ENCODE data around the gene KNOP1. TPM values are rescaled to one million over a fixed set of nuclear protein-coding genes. Genes with fewer than 3 reads are reported as not detected.

The KNOP1 gene
- total RNA-seq, 1 donor from 2014 or later: 2.4 TPM

GRCh38 chr16:19705146-19705501 is 12.9 kb downstream of the KNOP1 start:
- no peaks in the 10 kb centered on the region for H3K27me3 ChIP-seq
- peak overlapping the region in 1 of 2 donors; percentile 56 for H3K27ac ChIP-seq
- TF ChIP-seq, protein P1, sequence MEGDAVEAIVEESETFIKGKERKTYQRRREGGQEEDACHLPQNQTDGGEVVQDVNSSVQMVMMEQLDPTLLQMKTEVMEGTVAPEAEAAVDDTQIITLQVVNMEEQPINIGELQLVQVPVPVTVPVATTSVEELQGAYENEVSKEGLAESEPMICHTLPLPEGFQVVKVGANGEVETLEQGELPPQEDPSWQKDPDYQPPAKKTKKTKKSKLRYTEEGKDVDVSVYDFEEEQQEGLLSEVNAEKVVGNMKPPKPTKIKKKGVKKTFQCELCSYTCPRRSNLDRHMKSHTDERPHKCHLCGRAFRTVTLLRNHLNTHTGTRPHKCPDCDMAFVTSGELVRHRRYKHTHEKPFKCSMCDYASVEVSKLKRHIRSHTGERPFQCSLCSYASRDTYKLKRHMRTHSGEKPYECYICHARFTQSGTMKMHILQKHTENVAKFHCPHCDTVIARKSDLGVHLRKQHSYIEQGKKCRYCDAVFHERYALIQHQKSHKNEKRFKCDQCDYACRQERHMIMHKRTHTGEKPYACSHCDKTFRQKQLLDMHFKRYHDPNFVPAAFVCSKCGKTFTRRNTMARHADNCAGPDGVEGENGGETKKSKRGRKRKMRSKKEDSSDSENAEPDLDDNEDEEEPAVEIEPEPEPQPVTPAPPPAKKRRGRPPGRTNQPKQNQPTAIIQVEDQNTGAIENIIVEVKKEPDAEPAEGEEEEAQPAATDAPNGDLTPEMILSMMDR (IDR thresholded peaks at IDR 0.05): no peak
- no peak overlapping the region for H3K4me3 ChIP-seq
- no peak for DNase-seq (ENCODE audit: low spot score in 2 of 2)
- intact Hi-C loops (cut with DNase I): no loop called here
- no peaks in the 10 kb centered on the region for H3K9me3 ChIP-seq
- H3K4me1 ChIP-seq: no peaks in the 10 kb centered on the region
- H3K36me3 ChIP-seq: peaks cover 27 to 69% of the 10 kb centered on the region in 2 donors

GRCh38 chr16:19704321-19705145 is 13.5 kb downstream of the KNOP1 start:
- intact Hi-C loops (cut with DNase I): no loop called here
- no peaks in the 10 kb centered on the region for H3K27me3 ChIP-seq
- TF ChIP-seq, protein P1 (IDR thresholded peaks at IDR 0.05): no peak
- peak overlapping the region in 1 of 2 donors; percentile 56 for H3K27ac ChIP-seq
- H3K4me3 ChIP-seq: no peak overlapping the region
- no peaks in the 10 kb centered on the region for H3K9me3 ChIP-seq
- H3K4me1 ChIP-seq: no peaks in the 10 kb centered on the region
- peaks cover 27 to 65% of the 10 kb centered on the region in 2 donors for H3K36me3 ChIP-seq
- DNase-seq (ENCODE audit: low spot score in 2 of 2): no peak

DNA sequence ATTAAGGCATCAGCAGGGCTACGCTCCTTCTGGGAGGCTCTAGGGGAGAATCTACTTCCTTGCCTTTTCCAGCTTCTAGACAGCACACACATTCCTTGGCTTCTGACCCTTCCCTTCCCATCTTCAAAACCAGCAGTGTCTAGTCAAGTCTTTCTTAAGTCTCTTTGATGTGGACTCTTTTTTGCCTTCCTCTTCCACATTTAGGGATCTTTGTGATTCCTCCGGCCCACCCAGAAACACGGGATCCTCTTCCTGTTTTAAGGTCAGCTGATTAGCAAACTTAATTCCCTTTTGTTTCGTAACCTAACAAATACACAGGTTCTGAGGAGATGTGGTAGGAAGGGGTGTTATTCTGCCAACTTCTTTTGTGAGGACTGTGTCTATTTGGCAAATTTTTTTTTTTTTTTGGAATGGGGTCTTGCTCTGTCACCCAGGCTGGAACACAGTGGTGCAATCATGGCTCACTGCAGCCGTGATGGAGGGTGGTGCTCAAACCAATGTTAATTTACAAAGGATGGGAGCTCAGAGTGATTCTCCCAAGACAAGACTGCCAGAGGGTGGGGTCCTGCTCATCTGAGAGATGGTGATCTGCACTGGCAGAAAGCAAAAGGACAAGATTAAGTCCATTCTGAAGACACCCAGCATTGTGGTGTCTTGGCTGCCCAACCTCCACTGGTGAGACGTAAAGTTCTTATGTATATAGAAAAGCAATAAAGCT is 14.7 kb downstream of the KNOP1 start:
- H3K4me1 ChIP-seq: no peaks in the 10 kb centered on the region
- H3K27ac ChIP-seq: no peak overlapping the region
- intact Hi-C loops (cut with DNase I): no loop called here
- H3K36me3 ChIP-seq: peaks cover 18 to 68% of the 10 kb centered on the region in 2 donors
- DNase-seq (ENCODE audit: low spot score in 2 of 2): no peak
- H3K4me3 ChIP-seq: no peak overlapping the region
- H3K9me3 ChIP-seq: no peaks in the 10 kb centered on the region
- H3K27me3 ChIP-seq: no peaks in the 10 kb centered on the region
- TF ChIP-seq, protein P1 (IDR thresholded peaks at IDR 0.05): no peak

DNA sequence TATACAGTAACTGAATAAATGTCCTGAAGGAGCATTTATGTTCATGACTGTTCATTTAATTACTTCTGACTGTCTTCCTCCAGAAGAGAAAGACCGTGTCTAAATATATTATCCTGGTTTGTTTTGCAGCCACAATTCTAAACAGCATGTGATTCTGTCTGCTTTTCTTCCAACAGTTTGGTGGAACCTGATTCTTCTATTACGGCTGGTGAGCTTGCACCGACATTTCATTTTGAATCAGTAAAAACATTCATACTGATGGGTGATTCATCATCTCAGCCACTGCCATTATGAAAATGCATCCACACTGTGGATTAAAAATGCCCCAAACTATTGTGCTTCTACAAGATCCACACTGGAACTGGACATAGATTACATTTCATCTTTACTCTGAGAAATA is 16.9 kb downstream of the KNOP1 start:
- Histone ChIP-seq H3K27ac (peak overlapping the region in 1 of 2 donors; percentile 1), H3K27me3 (no peaks in the 10 kb centered on the region), H3K4me1 (peaks cover 0 to 2% of the 10 kb centered on the region in 2 donors), H3K36me3 (peaks cover 17 to 68% of the 10 kb centered on the region in 2 donors), H3K4me3 (no peak overlapping the region), H3K9me3 (no peaks in the 10 kb centered on the region)
- intact Hi-C loops (cut with DNase I): no loop called here
- DNase-seq (ENCODE audit: low spot score in 2 of 2): no peak
- TF ChIP-seq, protein P1 (IDR thresholded peaks at IDR 0.05): no peak

- intact Hi-C loops (cut with DNase I): no loop called here
- H3K9me3 ChIP-seq: no peaks in the 10 kb centered on the region
- peaks cover 13 to 62% of the 10 kb centered on the region in 2 donors for H3K36me3 ChIP-seq
- H3K4me3 ChIP-seq: no peak overlapping the region
- H3K4me1 ChIP-seq: peaks cover 0 to 3% of the 10 kb centered on the region in 2 donors
- no peak for DNase-seq (ENCODE audit: low spot score in 2 of 2)
- TF ChIP-seq, protein P1 (IDR thresholded peaks at IDR 0.05): no peak
- peak overlapping the region in 1 of 2 donors; percentile 1 for H3K27ac ChIP-seq
- H3K27me3 ChIP-seq: no peaks in the 10 kb centered on the region
These were observed 17.7 kb downstream of the KNOP1 start for GRCh38 chr16:19700319-19700781.
